GM15510 (cell line): Measurements from ENCODE around the gene DICER1.

Source experiments
- POLR2A ChIP-seq: IDR thresholded peaks from 3 replicates; pipeline ENCODE4 v1.6.1; 2011; ENCODE audit warnings: borderline replicate concordance; ENCODE audit not compliant: insufficient read length; ENCODE audit errors: extremely low read depth

DICER1 gene

DNA sequence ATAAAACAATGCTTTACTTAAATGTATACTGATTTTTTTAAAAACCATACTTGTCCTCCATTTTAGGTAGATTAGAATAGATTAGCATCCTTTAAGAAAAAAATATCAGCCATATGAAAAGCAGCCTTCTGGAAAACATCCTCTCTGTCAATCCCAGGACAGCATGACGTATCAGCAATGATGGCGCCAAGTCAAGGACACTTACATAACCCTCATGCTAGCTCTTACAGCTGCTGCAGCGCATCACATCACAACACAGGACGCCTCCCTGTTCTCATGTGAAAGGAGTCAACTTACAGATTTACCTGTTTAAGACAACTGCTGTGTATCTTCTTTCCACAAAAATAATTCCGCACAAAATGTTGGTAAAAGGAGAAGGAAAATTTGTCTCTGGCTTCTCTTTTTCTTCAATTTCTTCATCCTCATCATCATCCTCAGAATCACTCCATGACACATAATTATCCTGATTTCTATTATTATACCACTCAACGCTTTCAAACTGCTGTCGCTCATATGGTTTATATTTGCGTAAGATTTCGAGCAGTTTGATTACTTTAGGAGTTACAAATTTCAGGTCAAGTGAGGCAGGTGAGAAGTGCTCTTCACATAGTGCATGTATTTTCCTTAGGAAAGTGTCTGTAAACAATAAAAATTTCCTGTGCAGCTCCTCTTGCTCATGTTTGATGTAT lies 33.3 kb downstream of the DICER1 start:
- no peak for TF ChIP-seq POLR2A

DNA sequence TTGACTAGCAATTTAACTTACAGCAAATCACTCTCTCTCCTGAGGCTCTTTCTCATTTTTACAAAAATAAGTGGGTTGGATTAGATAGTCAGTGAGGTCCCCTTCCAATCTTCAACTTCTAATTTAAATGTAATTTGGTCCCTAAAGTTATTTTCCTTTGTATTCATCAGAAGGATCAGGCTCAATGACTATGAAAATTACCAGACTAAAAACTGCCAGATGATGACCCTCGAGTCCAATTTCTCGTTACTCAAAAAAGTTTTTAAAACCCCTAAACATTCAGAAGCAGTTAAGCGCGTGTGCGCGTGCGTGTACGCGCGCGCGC lies 34.7 kb downstream of the DICER1 start:
- no peak for TF ChIP-seq POLR2A

DNA sequence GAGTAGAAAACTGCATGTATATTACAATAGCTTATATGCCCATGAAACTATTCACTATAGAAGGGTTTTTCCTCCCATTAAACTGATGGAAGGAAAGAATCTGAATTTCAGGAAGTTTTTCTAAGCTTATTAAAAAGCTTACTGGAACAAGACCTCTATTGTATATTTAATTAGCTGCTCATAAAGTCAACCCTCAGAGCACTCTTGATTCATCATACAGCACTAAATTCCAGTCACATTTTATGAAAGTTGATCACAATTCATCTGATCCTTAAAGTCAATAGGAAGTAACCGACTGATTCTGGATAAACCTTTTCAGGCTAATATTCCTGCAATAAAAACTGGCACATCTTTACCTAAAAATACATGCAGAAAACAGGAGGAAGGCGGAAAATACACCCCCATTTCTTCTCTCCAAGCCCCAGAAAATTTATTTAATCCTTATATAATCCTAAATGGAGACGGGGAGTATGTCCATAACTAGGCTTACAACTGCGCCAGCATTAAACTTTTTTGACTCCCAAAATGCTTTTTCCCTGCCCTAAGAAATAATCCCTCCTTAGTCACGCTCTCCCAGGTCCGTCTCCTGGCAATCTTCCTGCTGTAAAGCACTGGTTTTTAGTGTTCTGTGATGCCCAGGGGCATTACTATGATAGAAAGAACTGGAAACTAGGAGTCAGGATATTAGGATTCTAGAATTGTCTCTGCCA lies 35.3 kb downstream of the DICER1 start:
- TF ChIP-seq POLR2A, result no peak

DNA sequence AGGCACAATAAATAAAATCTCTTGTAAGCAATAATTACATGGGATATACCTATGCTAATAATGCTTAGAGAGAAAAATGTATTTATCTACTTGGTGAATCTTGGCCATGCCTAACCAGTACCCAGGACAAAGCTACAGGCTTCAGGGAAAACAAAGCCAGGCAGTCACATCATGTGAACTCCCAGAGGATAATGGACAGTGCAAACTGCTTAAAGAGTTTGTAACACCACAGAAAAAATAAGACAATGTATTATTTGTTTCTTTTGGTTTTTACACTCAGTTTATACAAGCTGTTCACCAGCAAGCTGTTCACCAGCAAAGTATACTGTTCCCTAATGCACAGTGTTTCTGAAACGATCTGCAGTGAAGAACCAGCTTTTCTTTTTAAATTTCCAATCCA lies 38.0 kb downstream of the DICER1 start:
- no peak for TF ChIP-seq POLR2A

DNA sequence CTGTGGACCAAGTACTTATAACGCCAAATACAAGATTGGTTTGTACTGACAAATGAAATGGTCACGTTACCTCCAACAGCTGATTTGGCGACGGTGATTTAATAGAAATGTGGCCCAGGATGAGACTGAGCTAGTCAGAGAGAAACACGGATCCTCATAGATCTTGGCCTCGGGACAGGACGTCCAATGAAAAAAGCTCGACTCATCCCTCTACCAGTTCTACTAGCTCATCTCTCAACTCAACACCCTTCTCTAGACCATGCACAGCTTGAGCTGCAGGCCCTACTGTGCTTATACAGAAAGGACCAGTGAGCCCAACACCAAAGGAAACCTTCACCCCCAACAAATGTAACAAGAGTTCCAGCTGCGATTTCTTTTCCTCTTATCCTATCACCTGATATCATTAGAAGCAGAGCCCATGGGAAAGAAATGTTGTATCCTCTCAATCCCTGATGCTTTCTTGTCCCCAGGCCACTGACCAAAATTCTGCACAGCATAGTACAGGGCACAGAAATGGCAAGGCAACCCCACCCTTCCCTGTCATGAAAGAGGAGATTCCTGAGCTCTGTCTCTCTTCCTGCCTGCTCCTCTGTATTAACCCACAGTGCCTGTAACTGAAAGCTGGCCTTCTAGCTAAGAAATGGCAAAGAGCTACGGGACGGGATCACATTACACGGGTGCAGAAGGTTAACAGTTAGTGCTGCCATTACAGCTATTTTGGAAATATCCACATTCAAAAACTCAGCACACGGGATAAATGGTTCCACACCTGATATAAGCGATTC lies 39.2 kb downstream of the DICER1 start:
- TF ChIP-seq POLR2A, result no peak

DNA sequence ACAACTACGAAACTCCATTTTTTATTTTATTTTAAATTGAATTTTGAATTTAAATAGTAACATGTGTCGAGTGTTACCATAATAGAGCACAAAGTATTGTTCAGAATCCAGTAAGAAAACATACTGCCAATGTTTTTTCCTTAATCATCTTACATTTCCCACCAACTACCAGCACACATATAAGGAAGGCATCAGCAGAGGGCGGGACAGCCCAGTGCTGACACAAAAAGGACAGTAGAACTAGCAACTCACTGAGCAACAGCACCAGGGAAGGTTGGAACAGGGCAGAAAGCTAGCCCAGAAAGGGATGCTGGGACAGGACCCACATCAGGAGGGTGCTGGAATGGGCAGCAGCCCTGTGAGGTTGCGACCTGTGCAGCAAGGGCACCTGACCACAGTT lies 43.9 kb downstream of the DICER1 start:
- TF ChIP-seq POLR2A, result no peak

DNA sequence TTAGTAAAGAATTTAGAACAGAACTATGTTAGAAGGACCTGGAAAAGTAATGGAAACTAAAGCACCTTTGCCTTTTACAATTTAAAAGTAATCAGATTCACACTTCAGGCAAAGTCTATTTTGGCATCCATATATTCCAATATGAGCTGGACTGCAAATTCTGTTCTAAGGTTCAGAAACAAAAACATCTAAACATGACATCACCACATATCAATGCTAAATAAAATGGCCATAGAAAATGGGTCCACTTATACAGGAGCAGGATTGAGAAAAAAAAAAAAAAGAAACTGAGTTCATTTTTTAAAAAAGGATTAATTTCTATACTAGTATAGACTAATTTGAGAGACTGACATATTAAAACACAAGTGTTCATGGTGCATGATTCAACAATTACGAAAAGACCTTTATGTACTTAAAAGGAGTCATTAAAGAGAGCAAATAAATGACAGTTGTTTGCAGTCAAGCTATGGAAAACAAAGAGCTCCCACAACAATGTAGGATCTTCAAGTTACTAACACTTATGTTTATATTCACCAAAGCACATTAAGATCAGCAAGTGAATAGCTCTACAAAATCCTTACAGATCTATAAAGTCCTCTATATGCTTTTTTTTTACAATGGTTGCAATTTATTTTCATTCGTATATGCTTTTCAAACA lies 45.7 kb downstream of the DICER1 start:
- TF ChIP-seq POLR2A, result no peak

DNA sequence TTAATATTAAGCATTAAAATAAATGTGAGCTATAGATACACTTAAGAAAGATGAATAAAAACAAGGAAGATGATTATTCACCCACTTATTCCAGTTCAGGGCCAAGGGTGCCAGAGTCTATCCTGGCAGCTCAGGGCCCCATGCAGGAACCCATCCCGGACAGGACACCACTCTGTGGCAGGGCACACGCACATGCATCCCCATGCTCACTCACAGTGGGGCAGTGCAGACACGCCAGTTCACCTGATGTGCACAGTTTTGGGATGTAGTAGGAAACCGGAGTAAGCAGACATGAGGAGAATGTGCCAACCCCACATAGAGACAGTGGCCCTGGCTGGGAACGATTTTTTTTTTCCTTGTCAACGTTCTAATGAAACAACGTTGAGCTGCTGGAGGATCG lies 47.2 kb downstream of the DICER1 start:
- no peak for TF ChIP-seq POLR2A

DNA sequence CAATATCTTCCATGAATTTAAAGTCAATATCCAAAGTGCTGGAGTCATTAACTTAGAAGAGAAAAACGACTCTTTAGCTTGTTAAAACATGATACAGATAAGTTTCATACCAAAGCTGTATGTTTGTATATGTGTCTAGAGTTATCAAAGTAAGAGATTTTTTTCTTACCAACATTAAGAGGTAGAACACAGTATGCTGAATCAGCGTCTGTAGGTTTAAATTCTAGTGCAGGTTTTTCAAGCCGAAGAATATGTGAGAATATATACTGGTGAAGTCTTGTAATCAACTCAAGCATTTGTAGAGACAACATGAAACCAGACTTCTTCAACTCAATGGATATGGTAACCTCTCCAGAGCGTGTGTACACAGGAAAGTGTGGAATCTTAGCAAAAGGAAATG lies 49.6 kb downstream of the DICER1 start:
- no peak for TF ChIP-seq POLR2A

DNA sequence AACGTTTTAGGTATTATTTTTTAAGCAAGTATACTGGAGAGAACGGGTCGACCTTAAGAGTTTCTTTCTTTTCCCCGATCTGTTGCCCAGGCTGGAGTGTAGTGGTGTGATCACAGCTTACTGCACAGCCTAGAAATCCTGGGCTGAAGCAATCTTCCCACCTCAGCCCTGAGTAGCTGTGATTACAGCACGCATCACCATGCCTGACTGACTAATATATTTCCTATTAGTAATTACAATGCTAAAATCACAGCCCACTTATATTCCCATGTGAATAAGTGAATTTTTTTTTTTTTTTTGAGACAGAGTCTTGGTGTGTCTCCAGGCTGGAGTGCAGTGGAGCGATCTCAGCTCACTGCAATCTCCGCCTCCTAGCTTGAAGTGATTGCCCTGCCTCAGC lies 50.4 kb downstream of the DICER1 start:
- TF ChIP-seq POLR2A, result no peak

DNA sequence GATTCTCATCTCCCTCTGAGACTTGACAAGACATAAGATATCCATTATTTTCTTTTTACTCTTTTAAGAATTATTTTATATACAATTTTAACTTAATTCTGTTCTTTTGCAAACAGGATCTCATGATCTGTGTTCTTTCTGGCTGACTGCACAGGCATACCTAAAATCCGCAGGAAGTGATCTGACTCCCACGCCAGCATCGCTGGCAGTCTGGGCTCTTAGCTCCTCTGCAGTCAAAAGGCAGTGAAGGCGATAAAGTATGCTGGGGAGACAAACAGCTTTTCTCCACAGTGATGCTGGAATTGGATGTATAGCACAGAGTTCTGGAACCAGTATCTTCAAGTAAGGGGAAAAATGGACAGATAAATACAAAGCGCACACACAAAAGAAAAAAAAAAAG lies 52.4 kb downstream of the DICER1 start:
- TF ChIP-seq POLR2A, result no peak

DNA sequence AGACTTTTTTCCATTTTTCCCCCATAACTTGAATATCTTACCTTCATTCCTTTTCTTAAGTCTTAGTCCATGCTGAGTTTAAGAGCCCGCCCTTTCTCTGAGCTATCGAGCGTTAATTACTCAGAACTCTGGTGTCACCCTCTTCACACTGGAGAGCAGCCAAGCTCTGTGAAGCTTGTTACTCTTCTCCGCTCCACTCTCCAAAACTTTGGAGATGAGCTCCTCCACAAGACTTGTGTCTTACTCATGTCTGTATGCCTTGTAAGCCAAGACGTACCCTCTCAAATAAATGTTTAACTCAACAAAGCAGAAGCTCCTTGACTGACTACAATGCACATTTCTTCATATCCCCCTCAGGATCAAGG lies 54.7 kb downstream of the DICER1 start:
- no peak for TF ChIP-seq POLR2A

DNA sequence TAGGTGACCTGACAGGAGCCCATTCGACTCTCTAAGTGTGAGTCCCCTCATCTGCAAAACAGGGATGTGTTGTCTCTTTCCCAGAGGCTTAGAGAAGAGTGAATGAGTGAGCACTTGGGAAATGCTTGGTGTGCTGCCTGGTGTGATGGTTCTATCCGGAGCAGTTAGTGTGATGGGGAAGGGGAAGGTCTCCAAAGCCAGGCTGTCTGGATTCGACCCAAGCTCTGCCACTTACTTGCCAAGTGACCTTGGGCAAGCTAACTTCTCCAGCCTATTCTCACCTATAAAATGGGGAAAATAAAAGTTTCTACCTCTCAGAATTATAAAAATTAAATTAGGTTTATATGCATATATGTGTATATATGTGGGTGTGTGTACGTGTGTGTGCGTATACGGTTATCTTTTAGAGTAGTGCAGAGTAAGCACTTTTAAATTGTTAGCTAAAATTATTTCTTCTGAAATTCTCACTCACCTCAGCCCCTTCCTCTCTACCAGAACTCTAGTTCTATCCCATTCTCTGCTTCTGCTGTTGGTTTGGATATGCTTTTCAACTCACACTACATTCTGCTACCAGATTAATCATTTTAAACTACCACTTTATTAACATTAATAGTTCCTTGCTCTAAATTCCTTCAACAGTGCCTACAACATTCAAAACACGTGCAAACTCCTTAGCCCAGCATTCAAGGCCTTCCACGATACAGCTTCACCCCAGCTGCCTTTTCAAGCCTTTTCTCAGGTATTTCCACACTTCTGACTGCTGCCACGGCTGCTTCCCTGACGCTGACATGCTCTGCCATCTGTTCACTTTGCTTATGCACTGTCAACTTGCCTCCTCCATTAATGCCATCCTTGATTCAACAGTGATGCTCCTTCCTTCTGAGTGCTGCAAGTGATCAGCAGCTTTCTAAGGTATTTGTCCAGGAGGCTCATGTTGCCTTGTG lies 55.3 kb downstream of the DICER1 start:
- TF ChIP-seq POLR2A, result no peak

DNA sequence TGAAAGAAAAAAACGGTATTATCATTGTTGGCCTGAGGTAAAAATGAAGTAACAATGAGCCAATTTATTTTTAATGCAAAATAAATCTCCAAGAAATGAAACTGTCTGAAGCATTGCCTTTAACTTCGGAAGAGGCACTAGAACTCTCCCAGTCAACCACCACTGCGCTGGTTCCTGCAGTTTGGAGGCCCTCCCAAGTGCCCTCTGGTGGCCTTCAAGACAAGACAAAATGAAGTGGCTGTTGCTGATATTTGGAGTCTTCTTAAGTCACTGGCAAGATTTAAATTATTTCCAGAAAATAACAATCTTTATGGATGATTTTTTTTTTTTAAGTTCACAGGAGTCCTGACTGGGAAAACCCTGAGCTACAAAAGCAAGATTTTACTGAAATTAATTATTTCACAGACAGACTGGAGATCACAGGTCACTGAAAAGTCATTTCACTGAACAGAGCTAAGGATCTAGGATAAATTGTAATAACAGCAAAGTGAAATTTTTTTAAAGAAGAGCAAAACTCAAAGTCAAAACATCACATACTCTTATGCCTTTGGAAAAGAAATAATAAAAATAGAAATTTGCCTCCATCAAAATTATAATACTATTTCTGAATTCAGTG lies 58.2 kb downstream of the DICER1 start:
- TF ChIP-seq POLR2A, result no peak
